AG10803 (cell line): ENCODE results near the gene RNU4-1.
A peak's percentile ranks its signal among the peaks of the same experiment; 100 is the strongest.

ENCODE experiments used
- DNase-seq: peaks from one replicate; pipeline ENCODE4 v3.0.0; 2010; ENCODE audit warnings: low read depth
- H3K4me3 ChIP-seq: 2 replicates; pipeline ENCODE4 v1.5.1; 2011; ENCODE audit warnings: mild to moderate bottlenecking, low read length, control low read depth
- CTCF ChIP-seq: conservative IDR thresholded peaks from 2 replicates; pipeline ENCODE4 v1.5.1; 2011; ENCODE audit warnings: mild to moderate bottlenecking, low read length, control low read depth, inconsistent platforms

The RNU4-1 gene

GRCh38 chr12:120263748-120264085 is 29.3 kb downstream of the RNU4-1 start:
- peak overlapping the region; percentile 83 for H3K4me3 ChIP-seq
- DNase-seq, result no peak
- no peak for TF ChIP-seq CTCF

- peak; percentile 43 for DNase-seq
- TF ChIP-seq CTCF, result no peak
- H3K4me3 ChIP-seq, result peak overlapping the region; percentile 83
Observed at GRCh38 chr12:120262852-120263747, 29.9 kb downstream of the RNU4-1 start.

DNA sequence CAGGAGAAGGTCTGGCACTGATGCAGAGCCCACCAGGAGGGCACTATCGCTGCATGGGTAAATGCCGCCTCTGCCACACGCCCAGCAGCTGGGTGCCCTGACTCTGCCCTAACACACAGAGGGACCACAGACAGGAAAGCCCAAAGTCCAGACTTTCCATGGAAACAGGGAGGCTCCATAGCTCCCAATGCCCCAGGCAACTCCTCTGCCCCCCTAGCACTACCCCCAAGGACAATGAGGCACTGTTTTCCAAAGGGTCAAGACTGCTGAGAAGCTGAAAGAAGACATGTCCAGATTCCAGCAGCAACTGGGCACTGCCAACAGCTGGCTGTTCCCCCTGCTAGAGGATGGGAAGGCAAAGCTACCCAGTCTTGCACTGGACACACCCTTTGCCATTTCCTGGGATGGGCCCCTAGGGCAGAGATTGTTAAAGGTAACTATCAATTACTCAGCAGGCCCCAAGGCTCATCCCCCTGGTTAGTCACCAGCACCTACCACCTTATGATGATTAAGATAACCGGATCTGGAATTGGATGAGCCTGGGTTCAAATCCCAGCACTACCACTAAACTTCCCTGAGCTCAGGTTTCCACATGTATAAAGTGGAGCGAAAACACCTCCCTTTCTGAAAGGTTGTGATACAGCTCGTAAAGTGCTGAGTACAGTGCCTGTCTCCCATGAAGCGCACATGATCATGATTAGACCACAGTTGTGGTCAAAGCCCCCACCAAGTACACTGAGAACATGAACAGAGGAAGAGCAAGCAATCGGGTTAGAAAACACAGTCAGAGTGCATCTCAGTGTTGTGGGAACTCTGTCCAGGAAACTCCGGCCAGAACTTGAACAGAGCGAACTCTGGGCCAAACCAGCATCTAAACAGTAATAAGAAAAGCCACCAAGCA is 30.8 kb downstream of the RNU4-1 start:
- TF ChIP-seq CTCF, result no peak
- no peak for DNase-seq
- peak overlapping the region; percentile 83 for H3K4me3 ChIP-seq

DNA sequence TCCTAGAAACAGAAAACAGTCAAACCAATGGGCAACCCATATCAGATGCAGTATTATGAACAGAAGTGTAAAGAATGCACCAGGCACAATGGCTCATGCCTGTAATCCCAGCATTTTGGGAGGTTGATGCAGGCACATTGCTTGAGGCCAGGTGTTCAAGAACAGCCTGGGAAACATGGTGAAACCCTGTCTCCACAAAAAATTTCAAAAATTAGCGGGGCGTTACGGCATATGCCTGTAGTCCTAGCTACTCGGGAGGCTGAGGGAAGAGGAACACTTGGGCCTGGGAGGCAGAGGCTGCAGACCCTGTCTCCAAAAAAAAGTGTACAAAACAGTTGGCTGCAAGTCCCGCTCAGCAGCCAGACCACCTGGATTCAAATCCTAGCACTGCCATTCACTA is 32.4 kb downstream of the RNU4-1 start:
- no peak for TF ChIP-seq CTCF

DNA sequence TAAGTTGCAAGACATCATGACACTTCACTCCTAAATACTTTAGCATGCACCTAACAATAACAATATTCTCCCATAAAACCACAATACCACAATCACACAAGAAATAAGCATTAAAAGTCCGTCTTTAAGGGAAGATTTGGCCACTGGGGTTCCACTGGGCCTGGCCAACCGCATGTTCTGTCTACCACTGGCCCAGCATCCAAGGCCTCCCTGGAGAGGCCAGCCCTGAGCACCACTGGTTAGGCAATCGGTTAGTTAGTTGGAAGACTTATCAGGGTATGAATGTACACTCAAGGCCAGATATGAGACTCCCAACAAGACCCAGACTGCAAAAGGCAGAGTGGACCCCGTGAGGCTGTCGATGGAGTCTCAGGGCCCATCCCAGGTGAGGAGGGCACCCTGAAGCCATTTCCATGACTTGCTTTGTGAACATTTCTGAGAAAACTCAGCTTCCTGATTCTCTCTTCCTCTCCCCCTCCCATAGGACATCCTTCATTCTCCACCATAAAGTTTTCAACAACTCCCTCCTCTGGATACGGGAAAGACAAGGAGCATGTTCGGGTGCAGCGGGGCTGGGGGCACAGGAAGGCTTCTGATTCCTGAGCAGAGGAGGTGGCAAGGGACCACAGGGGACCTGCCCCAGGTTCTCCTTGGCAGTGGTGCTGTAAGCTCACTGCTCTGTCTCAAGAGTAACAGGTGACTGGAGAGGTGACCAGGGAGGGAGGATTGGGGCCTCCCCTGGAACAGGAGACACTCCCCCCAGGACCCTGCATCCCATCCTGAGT is 33.4 kb downstream of the RNU4-1 start:
- TF ChIP-seq CTCF, result no peak

More for the DNA sequence above, 32.4 kb downstream of the RNU4-1 start:
- DNase-seq, result no peak
- H3K4me3 ChIP-seq, result no peak overlapping the region

DNA sequence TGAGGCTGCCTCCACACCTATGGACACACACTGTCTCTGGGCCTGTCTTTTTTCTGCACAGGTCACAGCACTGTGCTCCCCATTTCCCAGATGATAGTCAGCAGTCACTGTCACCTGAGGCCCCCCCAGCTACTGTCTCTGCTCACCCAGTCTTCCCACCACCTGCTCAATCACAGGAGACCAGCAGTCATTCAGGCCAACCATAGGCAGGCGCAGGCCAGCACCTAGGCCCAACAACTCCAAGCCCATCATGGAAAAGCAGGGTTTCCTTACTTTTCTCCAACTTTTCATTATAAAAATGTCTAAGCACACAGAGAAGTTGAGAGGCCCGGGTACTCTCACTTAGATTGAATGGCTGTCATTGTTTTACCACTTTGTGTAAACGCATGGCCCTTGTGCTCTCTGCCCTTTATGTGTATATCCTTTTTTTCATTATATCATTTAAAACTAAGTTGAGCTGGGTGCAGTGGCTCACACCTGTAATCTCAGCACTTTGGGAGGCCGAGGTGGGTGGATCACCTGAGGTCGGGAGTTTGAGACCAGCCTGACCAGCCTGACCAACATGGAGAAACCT is 34.6 kb downstream of the RNU4-1 start:
- TF ChIP-seq CTCF, result no peak
- no peak overlapping the region for H3K4me3 ChIP-seq
- DNase-seq, result no peak

More for the DNA sequence above, 33.4 kb downstream of the RNU4-1 start:
- DNase-seq, result peak; percentile 85
- no peak overlapping the region for H3K4me3 ChIP-seq
